Rectal smooth muscle tissue (tissue), 1 donor: Measurements from ENCODE around the gene ALDH3B1.

Source experiments
- H3K27ac ChIP-seq: one replicate; pipeline ENCODE4 v1.7.0; 2013; ENCODE audit warnings: low read depth, low read length, inconsistent platforms
- H3K27me3 ChIP-seq: one replicate; pipeline ENCODE4 v1.7.0; 2013; ENCODE audit warnings: low read length; ENCODE audit not compliant: control insufficient read depth, insufficient read depth
- H3K36me3 ChIP-seq: one replicate; pipeline ENCODE4 v1.7.0; 2013; ENCODE audit warnings: low read length; ENCODE audit not compliant: control insufficient read depth, insufficient read depth
- H3K4me1 ChIP-seq: one replicate; pipeline ENCODE4 v1.7.0; 2013; ENCODE audit warnings: low read length; ENCODE audit not compliant: control insufficient read depth, insufficient read depth
- H3K4me3 ChIP-seq: one replicate; pipeline ENCODE4 v1.7.0; 2013; ENCODE audit warnings: low read length
- H3K9ac ChIP-seq: one replicate; pipeline ENCODE4 v1.7.0; 2013; ENCODE audit warnings: low read length

The ALDH3B1 gene

GRCh38 chr11:68021167-68021787 is 11.2 kb downstream of the ALDH3B1 start:
- no peaks in the 10 kb centered on the region for H3K4me1 ChIP-seq
- H3K4me3 ChIP-seq = no peak overlapping the region
- no peak overlapping the region for H3K9ac ChIP-seq
- H3K27ac ChIP-seq = no peak overlapping the region
- H3K36me3 ChIP-seq = peaks cover 2% of the 10 kb centered on the region
- no peaks in the 10 kb centered on the region for H3K27me3 ChIP-seq

GRCh38 chr11:68022531-68022930 is 12.4 kb downstream of the ALDH3B1 start:
- Histone ChIP-seq H3K4me1 (no peaks in the 10 kb centered on the region), H3K4me3 (no peak overlapping the region), H3K27ac (no peak overlapping the region), H3K27me3 (no peaks in the 10 kb centered on the region), H3K9ac (no peak overlapping the region), H3K36me3 (peaks cover 2% of the 10 kb centered on the region)

GRCh38 chr11:68024508-68024907 is 14.4 kb downstream of the ALDH3B1 start:
- Histone ChIP-seq H3K27me3 (no peaks in the 10 kb centered on the region), H3K4me1 (no peaks in the 10 kb centered on the region), H3K36me3 (peaks cover 2% of the 10 kb centered on the region), H3K27ac (no peak overlapping the region), H3K9ac (no peak overlapping the region), H3K4me3 (no peak overlapping the region)

- Histone ChIP-seq H3K27me3 (no peaks in the 10 kb centered on the region), H3K4me1 (no peaks in the 10 kb centered on the region), H3K4me3 (no peak overlapping the region), H3K27ac (no peak overlapping the region), H3K9ac (no peak overlapping the region), H3K36me3 (peaks cover 2% of the 10 kb centered on the region)
Measured at GRCh38 chr11:68025047-68025446, 14.9 kb downstream of the ALDH3B1 start.

- Histone ChIP-seq H3K4me3 (no peak overlapping the region), H3K27ac (no peak overlapping the region), H3K9ac (no peak overlapping the region), H3K36me3 (peaks cover 2% of the 10 kb centered on the region), H3K4me1 (peaks cover 5% of the 10 kb centered on the region), H3K27me3 (no peaks in the 10 kb centered on the region)
Measured at GRCh38 chr11:68026391-68027105, 16.4 kb downstream of the ALDH3B1 start.

GRCh38 chr11:68027667-68028066 is 17.5 kb downstream of the ALDH3B1 start:
- Histone ChIP-seq H3K4me3 (no peak overlapping the region), H3K36me3 (peaks cover 2% of the 10 kb centered on the region), H3K4me1 (peaks cover 13% of the 10 kb centered on the region), H3K27ac (no peak overlapping the region), H3K9ac (no peak overlapping the region), H3K27me3 (no peaks in the 10 kb centered on the region)

GRCh38 chr11:68028802-68029545 is 18.8 kb downstream of the ALDH3B1 start:
- Histone ChIP-seq H3K4me1 (peaks cover 13% of the 10 kb centered on the region), H3K4me3 (peak overlapping the region; percentile 89), H3K36me3 (peaks cover 4% of the 10 kb centered on the region), H3K27me3 (no peaks in the 10 kb centered on the region), H3K27ac (no peak overlapping the region), H3K9ac (no peak overlapping the region)

- Histone ChIP-seq H3K4me1 (peaks cover 13% of the 10 kb centered on the region), H3K4me3 (peak within 1 kb of the TSS; percentile 98), H3K36me3 (peaks cover 5% of the 10 kb centered on the region), H3K27ac (peak within 1 kb of the TSS; percentile 92), H3K27me3 (no peaks in the 10 kb centered on the region), H3K9ac (peak within 1 kb of the TSS; percentile 94)
Measured at GRCh38 chr11:68030318-68031143, 20.4 kb downstream of the ALDH3B1 start, which contains the start of gene NDUFS8. TSS of gene NDUFS8 (plus strand) at chr11:68030681. CDS start at chr11:68032152, 1,471 bp downstream.

- Histone ChIP-seq H3K27me3 (no peaks in the 10 kb centered on the region), H3K4me1 (peaks cover 13% of the 10 kb centered on the region), H3K4me3 (peak overlapping the region; percentile 98), H3K27ac (peak overlapping the region; percentile 92), H3K9ac (peak overlapping the region; percentile 94), H3K36me3 (peaks cover 5% of the 10 kb centered on the region)
Measured at GRCh38 chr11:68031144-68031464, 21.0 kb downstream of the ALDH3B1 start.

GRCh38 chr11:68032003-68032402 is 21.9 kb downstream of the ALDH3B1 start:
- Histone ChIP-seq H3K4me3 (peak overlapping the region; percentile 98), H3K36me3 (peaks cover 6% of the 10 kb centered on the region), H3K4me1 (peaks cover 13% of the 10 kb centered on the region), H3K27me3 (no peaks in the 10 kb centered on the region), H3K27ac (no peak overlapping the region), H3K9ac (peak overlapping the region; percentile 47)

GRCh38 chr11:68032997-68033707 is 23.0 kb downstream of the ALDH3B1 start:
- H3K27me3 ChIP-seq = no peaks in the 10 kb centered on the region
- H3K4me1 ChIP-seq = peaks cover 17% of the 10 kb centered on the region
- peaks cover 6% of the 10 kb centered on the region for H3K36me3 ChIP-seq
- H3K4me3 ChIP-seq = no peak overlapping the region
- no peak overlapping the region for H3K9ac ChIP-seq
- H3K27ac ChIP-seq = no peak overlapping the region
